Gastroesophageal sphincter (tissue), 4 donors: ENCODE results near the gene IL36B. TPM values are rescaled to one million over a fixed set of nuclear protein-coding genes. Genes with fewer than 3 reads are reported as not detected.

Experiments
- ATAC-seq: fragments of 150-250 bp; one replicate; pipeline ENCODE4 v1.9.1; 2016; ENCODE audit warnings: mild to moderate bottlenecking, moderate library complexity
- H3K27ac ChIP-seq, 4 donors: fragments of 200-600 bp; sonication (generic) in 3 of 4; 1 replicate in 3 of 4; 2 replicates in 1 of 4; pipeline ENCODE4 v1.5.1; 2016 to 2019
- H3K27me3 ChIP-seq: fragments of 200-600 bp; sonication (generic); one replicate; pipeline ENCODE4 v1.5.1; 2019
- H3K36me3 ChIP-seq, 2 donors: fragments of 200-600 bp; sonication (generic); one replicate each; pipeline ENCODE4 v1.5.1; 2019; ENCODE audit warnings: control low read depth in 1 of 2
- H3K4me1 ChIP-seq, 3 donors: fragments of 200-600 bp; sonication (generic); 1 replicate in 2 of 3; 2 replicates in 1 of 3; pipeline ENCODE4 v1.5.1; 2016 to 2019; ENCODE audit warnings: control low read depth in 2 of 3
- H3K4me3 ChIP-seq, 2 donors: fragments of 200-600 bp; sonication (generic); one replicate each; pipeline ENCODE4 v1.5.1; 2019; ENCODE audit warnings: mild to moderate bottlenecking in 1 of 2, moderate library complexity in 1 of 2
- H3K9me3 ChIP-seq, 3 donors: fragments of 200-600 bp; sonication (generic); one replicate each; pipeline ENCODE4 v1.5.1; 2017 to 2019; ENCODE audit warnings: control low read depth in 2 of 3
- CTCF ChIP-seq, 4 experiments: fragments of 200-600 bp in 2 of 4; fragments of 450-650 bp in 2 of 4; sonication (generic) in 1 of 4; IDR thresholded peaks; one replicate each; pipeline ENCODE4 v1.5.1; 2017 to 2019; ENCODE audit warnings: antibody characterized with exemption in 4 of 4, mild to moderate bottlenecking in 2 of 4, moderate library complexity in 2 of 4
- EP300 ChIP-seq: sonication (generic); formaldehyde crosslinking; IDR thresholded peaks from one replicate; pipeline ENCODE4 v1.6.1; 2017; ENCODE audit warnings: antibody characterized with exemption, mild to moderate bottlenecking
- POLR2A ChIP-seq, 2 donors: fragments of 450-650 bp; IDR thresholded peaks; one replicate each; pipeline ENCODE4 v1.6.1; 2017; ENCODE audit warnings: antibody characterized with exemption in 2 of 2, mild to moderate bottlenecking in 2 of 2, moderate library complexity in 1 of 2
- POLR2AphosphoS5 ChIP-seq: sonication (generic); formaldehyde crosslinking; IDR thresholded peaks from one replicate; pipeline ENCODE4 v1.6.1; 2017; ENCODE audit warnings: antibody characterized with exemption
- WGBS, 2 donors: methylation state at CpG; one replicate each; pipeline ENCODE4 v1.1.5; 2018; ENCODE audit warnings: low coverage in 1 of 2; 5-methylcytosine and 5-hydroxymethylcytosine counted together
- total RNA-seq, 4 donors: library from RNA; depleted of rRNA; stranded (reverse); fragments of >200 nt; gene quantifications; one replicate each; pipeline ENCODE4 v1.1.0, GENCODE V29; 2016

The IL36B gene
- total RNA-seq, 4 donors from 2014 or later: not detected

GRCh38 chr2:113018509-113018908, 34.2 kb downstream of the IL36B start:
- WGBS, 2 donors: 70 to 78% methylated on average over 2 to 3 of the region's 3 CpGs
- H3K27ac ChIP-seq: no peak overlapping the region
- no peak overlapping the region for H3K4me3 ChIP-seq
- H3K9me3 ChIP-seq: no peaks in the 10 kb centered on the region
- TF ChIP-seq CTCF (IDR thresholded peaks at IDR 0.05): no peak
- TF ChIP-seq POLR2A (IDR thresholded peaks at IDR 0.05): no peak
- TF ChIP-seq EP300: no peak
- TF ChIP-seq POLR2AphosphoS5: no peak
- H3K36me3 ChIP-seq: no peaks in the 10 kb centered on the region
- peaks cover 42% of the 10 kb centered on the region for H3K27me3 ChIP-seq
- ATAC-seq: no peak
- no peaks in the 10 kb centered on the region for H3K4me1 ChIP-seq

- Histone ChIP-seq H3K27me3 (peaks cover 29% of the 10 kb centered on the region), H3K9me3 (no peaks in the 10 kb centered on the region), H3K4me1 (no peaks in the 10 kb centered on the region), H3K27ac (no peak overlapping the region), H3K4me3 (no peak overlapping the region), H3K36me3 (no peaks in the 10 kb centered on the region)
- no peak for ATAC-seq
- 40% methylated on average over 1 of the region's 2 CpGs; no CpG with 5 or more reads in 1 of the 2 donors for WGBS, 2 donors
- TF ChIP-seq POLR2A (IDR thresholded peaks at IDR 0.05): no peak
- no peak for TF ChIP-seq EP300
- no peak for TF ChIP-seq POLR2AphosphoS5
- no peak for TF ChIP-seq CTCF (IDR thresholded peaks at IDR 0.05)
Observed at GRCh38 chr2:113015655-113016054, 37.0 kb downstream of the IL36B start.

- H3K4me3 ChIP-seq: no peak overlapping the region
- H3K4me1 ChIP-seq: no peaks in the 10 kb centered on the region
- no peak for ATAC-seq
- no peaks in the 10 kb centered on the region for H3K9me3 ChIP-seq
- WGBS, 2 donors: 74% methylated on average over 1 of the region's 1 CpG; no CpG with 5 or more reads in 1 of the 2 donors
- no peaks in the 10 kb centered on the region for H3K36me3 ChIP-seq
- peaks cover 29% of the 10 kb centered on the region for H3K27me3 ChIP-seq
- H3K27ac ChIP-seq: no peak overlapping the region
- no peak for TF ChIP-seq POLR2A (IDR thresholded peaks at IDR 0.05)
- TF ChIP-seq EP300: no peak
- TF ChIP-seq POLR2AphosphoS5: no peak
- no peak for TF ChIP-seq CTCF (IDR thresholded peaks at IDR 0.05)
Observed at GRCh38 chr2:113015042-113015441, 37.6 kb downstream of the IL36B start.

GRCh38 chr2:113014067-113014466, 38.6 kb downstream of the IL36B start:
- no peaks in the 10 kb centered on the region for H3K4me1 ChIP-seq
- no peaks in the 10 kb centered on the region for H3K36me3 ChIP-seq
- no peaks in the 10 kb centered on the region for H3K9me3 ChIP-seq
- H3K4me3 ChIP-seq: no peak overlapping the region
- WGBS, 2 donors: 85 to 94% methylated on average over 2 of the region's 2 CpGs
- no peak for TF ChIP-seq EP300
- no peak for TF ChIP-seq CTCF (IDR thresholded peaks at IDR 0.05)
- TF ChIP-seq POLR2AphosphoS5: no peak
- TF ChIP-seq POLR2A (IDR thresholded peaks at IDR 0.05): no peak
- H3K27ac ChIP-seq: no peak overlapping the region
- peaks cover 29% of the 10 kb centered on the region for H3K27me3 ChIP-seq
- no peak for ATAC-seq

- no peak for ATAC-seq
- H3K27ac ChIP-seq: no peak overlapping the region
Observed at GRCh38 chr2:113013336-113013661, 39.4 kb downstream of the IL36B start.

More at GRCh38 chr2:113013336-113013661, 39.4 kb downstream of the IL36B start:
- Histone ChIP-seq H3K9me3 (no peaks in the 10 kb centered on the region), H3K4me1 (no peaks in the 10 kb centered on the region), H3K4me3 (no peak overlapping the region), H3K36me3 (no peaks in the 10 kb centered on the region), H3K27me3 (peaks cover 24% of the 10 kb centered on the region)
- WGBS, 2 donors: 85% methylated on average over 3 of the region's 3 CpGs
- TF ChIP-seq POLR2A (IDR thresholded peaks at IDR 0.05) (no peak), EP300 (no peak), CTCF (IDR thresholded peaks at IDR 0.05) (no peak), POLR2AphosphoS5 (no peak)
